Ureter (tissue), 1 donor: ENCODE data around the gene CKM. TPM values are rescaled to one million over a fixed set of nuclear protein-coding genes. Genes with fewer than 3 reads are reported as not detected.
"Not testable (repeated sequence)": the region's sequence is repeated elsewhere in the genome, so short reads cannot be mapped to it uniquely, and the experiment has no call there.

Experiments used
- DNase-seq: peaks from one replicate; pipeline ENCODE4 v3.0.0-alpha.2; 2020; ENCODE audit warnings: low spot score
- total RNA-seq: library from RNA; stranded (reverse); gene quantifications from one replicate; pipeline ENCODE4 v1.2.4, GENCODE V29; 2023
- donor health status: DM: yes; HTN: yes; CAD: no.

The CKM gene
- total RNA-seq, 1 donor from 2014 or later = 2.8 TPM

DNA sequence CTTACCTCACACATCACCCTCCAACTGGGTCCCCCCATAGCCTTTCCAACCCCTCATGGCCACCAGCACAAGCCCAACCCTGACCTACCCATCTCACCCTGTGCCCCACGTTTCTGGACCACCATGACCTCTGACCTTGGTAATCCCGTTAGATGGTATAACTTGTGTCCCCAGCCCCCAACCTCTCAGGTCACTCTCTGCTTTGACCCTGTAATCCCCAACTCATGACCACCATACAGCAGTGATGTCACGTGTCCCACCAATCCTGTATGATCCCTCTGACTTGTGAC lies 26.4 kb upstream of the CKM start:
- DNase-seq = no peak

DNA sequence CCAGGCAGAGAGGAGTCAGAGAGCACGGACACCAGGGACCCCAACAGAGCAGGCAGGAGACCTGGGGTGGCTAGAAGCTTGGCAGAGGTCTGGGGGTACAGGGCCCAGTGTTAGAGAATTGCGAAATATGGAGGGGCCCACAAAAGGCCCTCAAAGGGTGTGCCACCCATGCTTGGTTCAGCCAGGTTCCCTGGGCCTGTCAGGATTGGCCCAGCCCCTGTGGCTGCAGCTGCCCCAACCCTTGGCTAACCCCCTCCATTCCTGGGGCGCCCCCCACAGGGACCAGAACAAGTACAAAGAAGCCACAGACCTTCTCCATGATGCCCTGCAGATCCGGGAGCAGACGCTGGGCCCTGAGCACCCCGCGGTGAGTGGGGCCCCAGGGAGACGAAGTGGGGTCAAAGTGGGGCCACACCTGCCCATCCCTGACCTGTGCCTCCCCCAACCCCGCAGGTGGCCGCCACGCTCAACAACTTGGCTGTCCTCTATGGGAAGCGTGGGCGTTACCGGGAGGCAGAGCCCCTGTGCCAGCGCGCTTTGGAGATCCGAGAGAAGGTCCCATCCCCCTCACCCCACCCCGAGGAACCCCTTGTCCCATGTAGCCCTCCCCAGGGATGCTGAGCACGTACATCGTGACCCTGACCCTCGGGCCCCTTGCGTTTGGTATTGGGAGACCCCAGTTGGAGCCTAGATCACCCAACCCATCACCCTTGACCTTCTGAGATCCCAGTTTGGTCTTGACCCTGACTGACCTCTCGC lies 25.9 kb upstream of the CKM start:
- DNase-seq = no peak

DNA sequence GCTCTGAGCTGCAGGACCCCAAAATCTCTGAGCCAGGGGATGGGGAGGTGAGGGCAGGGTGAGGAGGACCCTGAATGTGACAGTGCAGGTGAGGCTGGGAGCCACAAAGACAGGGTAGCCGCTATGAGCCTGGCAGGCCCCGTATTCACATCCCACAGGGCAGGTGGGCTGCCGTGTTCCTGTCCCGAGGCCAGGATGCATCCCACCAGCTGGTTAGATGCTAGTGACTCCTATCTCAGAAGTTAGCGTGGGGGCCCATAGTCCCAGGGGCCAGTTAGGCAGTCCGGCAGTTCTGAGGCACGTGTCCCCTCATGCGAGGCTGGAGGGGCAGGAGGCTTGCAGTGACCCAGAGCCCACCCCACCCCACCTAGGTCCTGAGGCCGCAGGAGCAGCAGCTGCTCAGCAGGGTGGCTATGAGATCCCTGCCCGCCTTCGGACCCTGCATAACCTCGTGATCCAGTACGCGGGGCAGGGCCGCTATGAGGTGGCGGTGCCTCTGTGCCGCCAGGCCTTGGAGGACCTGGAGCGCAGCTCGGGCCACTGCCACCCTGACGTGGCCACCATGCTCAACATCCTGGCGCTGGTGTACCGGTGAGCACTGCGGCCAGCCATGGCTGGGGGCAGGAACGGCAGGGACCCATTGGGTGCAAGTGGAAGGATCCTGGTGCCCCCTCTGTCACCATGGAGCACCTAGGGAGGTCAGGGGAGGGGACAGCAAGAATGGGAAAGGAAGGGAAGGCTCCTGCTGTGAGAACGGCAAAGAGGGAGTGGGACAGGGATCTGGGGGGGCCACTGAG lies 25.1 kb upstream of the CKM start:
- no peak for DNase-seq

DNA sequence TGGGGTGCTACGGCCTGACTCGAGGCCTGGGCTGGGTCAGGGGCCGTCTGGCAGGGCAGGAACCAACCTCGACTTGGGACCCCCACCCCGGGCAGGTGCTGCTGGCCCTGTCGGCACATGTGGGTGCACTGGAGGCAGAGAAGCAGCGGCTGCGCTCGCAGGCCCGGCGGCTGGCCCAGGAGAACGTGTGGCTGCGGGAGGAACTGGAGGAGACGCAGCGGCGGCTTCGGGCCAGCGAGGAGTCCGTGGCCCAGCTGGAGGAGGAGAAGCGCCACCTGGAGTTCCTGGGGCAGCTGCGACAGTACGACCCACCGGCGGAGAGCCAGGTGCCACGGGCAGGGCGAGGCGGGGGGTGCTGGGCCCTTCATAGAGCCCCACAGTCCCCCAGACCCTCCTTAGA lies 23.8 kb upstream of the CKM start:
- DNase-seq = no peak

DNA sequence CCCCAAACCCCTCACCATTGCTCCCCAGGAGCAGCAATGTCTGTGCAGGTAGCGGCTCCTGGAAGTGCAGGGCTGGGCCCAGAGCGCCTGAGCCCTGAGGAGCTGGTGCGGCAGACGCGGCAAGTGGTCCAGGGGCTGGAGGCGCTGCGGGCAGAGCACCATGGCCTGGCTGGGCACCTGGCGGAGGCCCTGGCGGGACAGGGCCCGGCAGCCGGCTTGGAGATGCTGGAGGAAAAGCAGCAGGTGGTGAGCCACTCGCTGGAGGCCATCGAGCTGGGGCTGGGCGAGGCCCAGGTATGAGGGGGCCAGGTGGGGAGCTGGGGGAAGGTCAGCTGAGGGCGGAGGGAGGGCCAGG lies 22.8 kb upstream of the CKM start:
- no peak for DNase-seq

DNA sequence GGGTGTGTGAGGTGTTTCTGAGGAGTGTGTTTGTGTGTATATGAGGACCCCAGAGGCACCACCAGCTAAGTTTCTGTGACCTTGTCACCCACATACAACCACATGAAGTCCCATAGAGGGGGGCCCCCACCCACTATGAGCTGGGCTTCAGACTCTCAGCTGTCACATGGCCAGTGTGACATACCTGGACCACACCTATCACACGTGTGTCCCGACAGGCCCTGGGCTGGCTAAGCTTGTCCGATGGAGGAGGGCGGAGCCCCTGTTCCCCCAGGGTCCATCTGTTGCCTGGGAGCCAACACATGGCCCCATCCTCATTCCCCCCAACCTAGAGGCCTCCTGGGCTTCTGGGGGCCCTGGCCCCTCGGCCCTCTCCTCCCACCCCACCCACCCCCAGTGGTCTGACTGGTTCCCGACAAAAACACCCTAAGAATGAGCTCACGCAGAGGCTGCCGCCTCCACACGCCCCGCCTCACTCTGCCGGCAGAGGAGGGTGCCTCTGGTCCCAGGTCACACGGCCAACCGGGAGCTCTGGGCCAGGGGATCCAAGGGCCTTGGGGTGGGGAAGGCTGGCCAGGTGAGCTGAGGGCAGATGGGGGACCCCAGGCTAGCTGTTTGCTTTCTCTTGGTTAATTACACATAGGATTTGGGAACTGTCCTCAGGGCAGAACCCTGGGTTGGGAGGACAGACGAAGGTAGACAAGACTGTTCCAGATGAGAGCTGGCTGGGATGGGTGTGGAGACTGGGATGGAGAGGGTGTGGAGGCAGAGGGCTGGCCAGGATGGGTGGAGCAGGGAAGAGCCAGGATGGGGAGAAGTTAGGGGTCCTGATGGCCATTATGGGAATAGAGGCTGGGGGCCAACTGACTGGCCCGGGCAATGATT lies 22.2 kb upstream of the CKM start:
- DNase-seq = no peak

DNA sequence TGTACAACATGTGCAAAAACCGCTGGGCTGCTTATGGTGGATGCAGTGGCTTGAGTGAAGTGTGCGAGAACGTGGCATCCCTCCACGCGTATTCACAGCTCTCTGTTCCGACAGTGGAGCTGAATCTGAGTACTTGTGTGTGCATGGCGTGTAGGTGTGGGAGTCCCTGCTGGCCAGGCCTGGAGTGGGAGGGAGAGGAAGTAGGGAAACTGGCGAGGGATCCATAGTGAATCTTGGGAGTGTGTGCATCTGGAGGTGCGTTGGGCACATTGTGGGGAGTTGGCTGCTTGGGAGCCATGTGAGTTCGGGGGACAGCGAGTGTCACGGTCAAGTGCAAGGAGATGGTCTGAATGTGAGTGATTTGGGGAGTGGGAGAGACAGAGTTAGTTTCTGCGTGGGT lies 20.2 kb upstream of the CKM start:
- DNase-seq = no peak

DNA sequence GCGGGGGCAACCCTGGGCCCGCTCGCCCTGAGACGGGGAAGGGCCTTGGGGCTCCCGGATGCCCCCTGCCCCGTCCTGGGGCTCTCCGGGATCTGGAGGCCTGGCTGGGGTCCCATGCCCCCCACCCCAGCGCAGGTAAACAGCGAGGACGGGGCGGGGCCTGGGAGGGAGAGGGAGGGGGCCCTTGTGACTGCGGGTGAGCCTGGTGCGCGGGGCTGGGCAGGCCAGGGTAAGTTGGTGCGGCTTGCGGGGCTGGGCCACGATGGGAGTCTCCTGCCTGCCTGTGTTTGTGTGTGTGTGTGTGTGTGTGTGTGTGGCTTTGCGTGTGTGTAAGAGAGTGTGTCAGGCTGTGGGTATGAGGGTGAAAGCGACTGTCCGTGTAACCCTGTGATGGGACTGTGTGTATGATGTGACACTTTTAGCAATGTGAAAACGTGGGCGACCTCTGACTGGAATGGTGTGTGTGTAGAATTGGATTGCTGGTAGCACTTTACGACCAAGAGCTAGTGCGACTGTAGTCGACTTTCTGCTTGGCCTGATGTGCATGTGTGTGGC lies 18.3 kb upstream of the CKM start:
- DNase-seq = no peak

DNA sequence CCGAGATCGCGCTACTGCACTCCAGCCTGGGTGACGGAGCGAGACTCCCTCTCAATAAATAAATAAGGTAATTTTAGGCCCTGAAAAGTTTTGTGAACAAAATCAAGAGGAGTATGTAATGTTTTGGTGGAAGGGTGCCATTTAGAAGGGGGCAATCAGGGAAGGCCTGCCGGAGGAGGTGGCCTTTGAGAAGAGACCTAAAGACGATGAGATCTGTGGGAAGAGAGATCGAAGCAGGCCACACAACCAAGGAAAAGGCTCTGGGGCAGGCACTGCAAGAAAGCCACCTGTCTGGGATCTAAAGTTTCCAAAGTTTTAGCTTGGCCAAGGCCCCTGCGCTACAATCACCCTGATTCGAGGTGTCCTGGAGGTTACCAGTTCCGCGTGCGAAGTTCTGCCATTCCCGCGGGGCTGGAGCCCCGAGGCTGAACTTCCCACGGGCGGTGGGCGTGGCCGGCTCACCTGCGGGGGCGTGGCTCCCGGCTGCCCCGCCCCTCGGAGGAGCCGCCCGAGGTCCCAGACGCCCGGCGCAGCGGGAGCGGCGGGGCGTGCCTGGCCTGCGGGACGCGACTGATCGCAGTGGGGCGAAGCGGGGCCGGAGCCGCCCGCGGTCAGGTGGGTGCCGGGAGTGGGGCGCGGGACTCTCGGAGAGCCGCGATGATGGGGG lies 17.7 kb upstream of the CKM start, which contains the start of gene KLC3:
TSS of gene KLC3 (plus strand) at position 519 of the 667 bp plus-strand sequence. CDS start 4,792 bp downstream, outside the sequence.
- no peak for DNase-seq

DNA sequence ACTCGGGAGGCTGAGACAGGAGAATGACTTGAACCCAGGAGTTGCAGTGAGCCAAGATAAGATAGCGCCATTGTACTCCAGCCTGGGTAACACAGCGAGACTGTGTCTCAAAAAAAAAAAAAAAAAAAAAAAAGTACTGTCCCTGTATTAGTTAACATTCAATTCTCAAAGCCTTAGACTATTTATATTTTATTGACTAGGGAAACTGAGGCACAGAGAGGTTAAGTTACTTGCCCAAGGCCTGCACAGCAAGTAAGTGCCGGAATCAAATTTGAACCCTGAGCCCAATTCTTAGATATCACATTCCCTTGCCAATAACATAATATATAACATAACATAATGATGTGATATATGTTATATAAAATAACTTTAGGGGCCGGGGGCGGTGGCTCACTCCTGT lies 17.0 kb upstream of the CKM start:
- DNase-seq = no peak

DNA sequence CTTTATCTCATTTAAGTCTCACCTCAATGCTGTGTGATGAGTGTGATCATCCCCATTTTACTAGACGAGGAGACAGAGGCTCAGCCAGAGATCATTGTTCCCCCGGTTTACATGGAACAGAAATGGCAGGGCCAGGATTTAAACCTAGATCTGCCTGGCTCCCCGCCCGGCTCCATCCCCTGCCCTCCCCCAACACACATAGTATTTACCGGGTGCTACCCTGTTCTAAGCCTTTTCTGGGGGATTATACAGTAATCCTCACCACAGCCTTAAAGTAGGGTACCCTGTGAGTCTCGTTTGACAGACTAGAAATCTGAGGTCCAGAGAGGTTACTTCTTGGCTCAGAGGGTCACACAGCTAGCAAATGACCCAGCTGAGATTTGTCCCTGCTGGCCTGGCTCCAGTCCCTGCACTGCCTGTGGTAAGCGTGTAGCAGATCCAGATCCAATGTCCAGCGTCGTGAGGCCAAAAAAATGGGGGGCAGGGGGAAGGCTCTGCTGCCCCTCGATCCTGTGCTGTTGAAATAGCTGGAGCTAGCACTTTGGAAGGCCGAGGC lies 14.1 kb upstream of the CKM start:
- DNase-seq = no peak

DNA sequence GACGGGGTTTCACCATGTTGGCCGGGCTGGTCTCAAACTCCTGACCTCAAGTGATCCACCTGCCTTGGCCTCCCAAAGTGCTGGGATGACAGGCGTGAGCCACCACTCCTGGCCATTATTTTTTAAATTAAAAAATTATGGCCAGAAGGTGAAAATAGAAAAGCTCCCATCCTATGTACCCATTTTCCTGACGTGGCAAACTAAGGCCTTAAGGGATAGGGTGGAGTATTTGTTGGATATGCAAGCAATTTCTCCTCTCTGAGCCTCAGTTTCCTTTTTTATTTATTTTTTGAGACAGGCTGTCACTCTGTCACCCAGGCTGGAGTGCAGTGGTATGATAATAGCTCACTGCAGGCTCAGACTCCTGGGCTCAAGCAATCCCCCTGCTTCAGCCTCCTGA lies 12.2 kb upstream of the CKM start:
- not testable (repeated sequence) for DNase-seq

DNA sequence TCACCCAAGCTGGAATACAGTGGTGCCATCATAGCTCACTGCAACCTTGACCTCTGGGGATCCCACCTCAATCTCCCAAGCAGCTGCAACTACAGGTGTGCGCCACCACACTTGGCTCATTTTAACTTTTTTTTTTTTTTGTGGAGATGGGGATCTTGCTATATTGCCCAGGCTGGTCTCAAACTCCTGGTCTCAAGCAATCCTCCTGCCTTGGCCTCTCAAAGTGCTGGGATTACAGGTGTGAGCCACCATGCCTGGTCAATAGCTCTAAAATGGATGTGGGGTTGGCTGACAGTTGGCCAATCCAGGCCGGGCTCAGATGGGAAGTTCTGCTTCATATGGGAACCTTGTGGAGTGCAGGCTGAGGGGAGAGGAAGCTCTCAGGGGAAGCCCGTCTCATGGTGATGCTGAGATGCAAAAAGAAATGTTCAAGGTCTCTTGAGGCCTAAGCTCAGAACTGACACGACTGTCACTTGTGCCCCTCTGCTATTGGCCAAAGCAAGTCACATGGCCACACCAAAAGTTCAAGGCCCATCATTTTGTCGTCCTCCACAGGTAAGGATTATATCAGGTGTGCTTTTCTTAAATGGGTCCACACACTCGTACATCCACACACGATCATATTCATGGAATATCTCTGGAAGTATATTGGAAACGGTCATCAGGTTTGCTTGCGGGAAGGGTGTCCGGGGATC lies 11.1 kb upstream of the CKM start:
- DNase-seq = no peak

DNA sequence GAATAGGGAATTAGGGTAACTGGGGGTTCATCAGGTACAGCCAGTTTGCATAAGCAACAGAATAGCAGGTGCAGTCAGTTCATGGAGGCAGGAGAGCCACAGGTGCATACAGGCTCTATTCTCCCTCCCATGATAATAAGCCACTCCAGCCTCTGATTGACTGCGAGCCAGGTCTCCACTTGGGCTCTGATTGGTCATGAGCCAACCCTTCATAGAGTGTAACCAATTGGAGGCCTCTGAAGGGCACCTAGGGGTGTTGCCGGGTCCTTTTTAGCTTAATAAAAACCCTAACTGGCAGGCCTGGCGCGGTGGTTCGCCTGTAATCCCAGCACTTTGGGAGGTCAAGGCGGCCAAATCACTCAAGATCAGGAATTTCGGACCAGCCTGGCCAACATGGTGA lies 8.7 kb upstream of the CKM start:
- no peak for DNase-seq

DNA sequence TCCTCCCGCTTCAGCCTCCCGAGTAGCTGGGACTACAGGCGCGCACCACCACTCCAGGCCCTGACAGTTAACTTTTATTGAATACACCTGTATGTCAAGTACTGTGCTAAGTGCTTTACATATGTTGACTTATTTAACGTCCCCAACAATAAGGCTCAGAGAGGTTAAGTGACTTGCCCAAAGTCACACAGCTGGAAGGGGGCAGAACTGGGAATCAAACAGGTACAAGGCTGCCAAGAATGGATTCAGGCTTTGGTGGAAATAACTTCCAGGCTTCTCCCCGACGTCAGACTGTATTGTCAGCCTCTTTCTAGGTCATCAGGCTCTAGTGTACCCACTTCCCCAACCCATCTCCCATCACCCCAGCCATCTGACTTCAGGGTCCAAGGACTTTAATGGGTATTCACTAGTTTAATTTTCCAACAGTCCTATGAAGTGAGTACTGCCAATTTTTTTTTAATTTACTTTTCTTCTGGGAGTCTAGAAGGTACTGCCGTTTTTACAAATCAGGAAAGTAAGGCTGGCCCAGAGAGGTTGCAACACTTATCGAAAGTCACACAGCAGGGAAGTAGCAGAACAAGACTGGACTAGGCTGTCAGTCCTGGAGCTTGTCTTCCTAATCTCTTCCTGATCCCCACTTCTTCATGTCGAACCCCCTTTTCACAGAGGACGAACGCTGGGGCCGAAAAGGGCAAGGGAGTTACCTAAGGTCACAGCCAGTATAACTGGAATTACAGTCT lies 4.9 kb upstream of the CKM start:
- no peak for DNase-seq

DNA sequence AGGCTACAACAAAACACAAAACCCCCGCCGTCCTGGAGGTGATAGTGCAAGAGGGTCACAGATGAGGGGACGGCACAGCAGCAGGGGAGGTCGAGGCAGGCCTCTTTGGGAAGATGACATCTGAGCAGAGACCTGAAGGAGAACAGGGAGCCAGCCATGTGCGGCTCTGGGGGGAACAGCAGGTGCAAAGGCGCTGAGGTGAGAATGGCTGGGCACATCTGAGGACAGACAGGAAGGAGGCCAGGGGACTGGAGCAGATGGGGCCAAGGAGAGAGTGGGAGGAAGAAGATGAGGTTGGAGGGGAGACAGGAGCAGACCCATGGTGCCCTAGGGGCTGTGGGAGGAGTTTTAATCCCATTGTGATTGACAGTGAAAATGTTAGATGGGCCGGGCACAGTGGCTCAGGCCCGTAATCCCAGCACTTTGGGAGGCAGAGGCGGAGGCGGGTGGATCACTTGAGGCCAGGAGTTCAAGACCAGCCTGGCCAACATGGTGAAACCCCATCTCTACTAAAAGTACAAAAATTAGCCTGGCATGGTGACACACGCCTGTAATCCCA lies 1.8 kb upstream of the CKM start:
- no peak for DNase-seq

DNA sequence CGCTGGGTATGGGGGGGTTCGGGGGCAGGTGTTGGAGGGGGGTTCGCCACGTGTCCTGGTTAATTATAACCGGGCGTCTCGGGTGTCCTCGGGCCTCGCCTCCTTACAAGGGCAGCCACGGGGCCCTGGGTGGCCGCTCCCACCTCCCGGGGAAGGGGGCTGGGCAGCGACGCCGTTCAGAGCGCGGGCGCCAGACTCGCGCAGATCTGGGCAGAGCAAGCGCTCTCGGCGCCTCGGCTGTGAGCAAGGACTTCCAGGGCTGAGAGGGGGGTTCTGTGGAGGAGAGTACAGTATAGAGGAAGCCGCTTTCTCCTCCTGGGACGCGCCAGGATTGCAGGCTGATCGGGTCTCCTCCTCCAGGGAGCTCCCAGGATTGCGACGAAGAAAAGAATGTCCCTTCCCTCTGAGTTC lies 1.0 kb upstream of the CKM start:
- no peak for DNase-seq

DNA sequence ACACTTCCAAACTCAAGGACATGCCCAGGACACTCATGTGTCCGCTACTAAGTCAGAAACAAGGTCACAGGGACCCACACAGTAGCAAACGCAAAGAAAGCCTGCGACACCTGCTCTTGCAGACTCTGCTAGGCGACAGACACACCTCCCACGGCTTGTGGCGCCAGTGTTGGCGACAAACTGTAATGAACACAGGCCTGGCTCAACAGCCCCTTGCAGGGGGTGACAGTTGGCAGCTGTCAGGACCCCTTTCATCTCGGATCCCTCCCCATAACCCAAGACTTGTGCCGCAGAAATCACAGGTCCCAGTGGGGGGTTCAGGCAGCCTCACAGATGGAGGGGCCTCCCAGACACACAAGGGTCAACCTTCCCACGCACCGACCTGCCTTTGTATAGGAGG lies 364 bp downstream of the CKM start:
- DNase-seq = no peak

DNA sequence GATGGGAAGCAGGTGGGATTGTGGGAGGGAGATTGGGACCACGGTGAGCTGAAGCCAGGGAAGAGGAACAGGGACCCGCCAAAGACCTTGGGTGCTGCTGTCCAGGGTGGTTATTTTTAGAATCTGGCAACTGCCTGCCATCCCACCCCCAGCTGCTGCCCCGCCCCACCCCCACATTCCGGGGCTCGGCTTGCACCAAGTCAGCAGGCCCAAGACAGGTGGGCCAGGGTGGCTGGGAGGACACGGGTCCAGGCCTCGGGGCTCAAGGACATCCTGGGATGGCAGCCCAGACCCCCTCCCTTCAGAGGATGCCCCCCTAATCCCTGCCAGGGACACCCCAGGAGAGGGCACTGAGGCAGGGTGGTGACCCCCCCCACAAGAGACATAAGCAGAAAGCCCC lies 827 bp downstream of the CKM start:
- no peak for DNase-seq
